MV-4-11 (cell line): ENCODE results near the gene IDH3B.

ENCODE experiments used
- DNase-seq: peaks from one replicate; lab custom pipeline; 2025; lab: John Stamatoyannopoulos, UW

Gene IDH3B

GRCh38 chr20:2656471-2657117 is 7.4 kb downstream of the IDH3B start:
- no peak for DNase-seq

GRCh38 chr20:2655331-2656116 is 8.5 kb downstream of the IDH3B start:
- no peak for DNase-seq

- DNase-seq, result no peak
Measured at GRCh38 chr20:2654831-2655230, 9.2 kb downstream of the IDH3B start.

- no peak for DNase-seq
Measured at GRCh38 chr20:2654384-2654822, 9.6 kb downstream of the IDH3B start.

GRCh38 chr20:2653556-2654383 is 10.2 kb downstream of the IDH3B start:
- no peak for DNase-seq

GRCh38 chr20:2652724-2653555 is 11.1 kb downstream of the IDH3B start:
- DNase-seq, result no peak

- DNase-seq, result peak; percentile 84
Measured at GRCh38 chr20:2651772-2652723, 12.0 kb downstream of the IDH3B start, which contains the start of gene NOP56. Gene NOP56, plus strand, starts transcription at chr20:2652632. Its CDS starts 29 bp downstream, at chr20:2652661.

- DNase-seq, result no peak
Measured at GRCh38 chr20:2643708-2644107, 20.3 kb downstream of the IDH3B start.

GRCh38 chr20:2640899-2641298 is 23.1 kb downstream of the IDH3B start:
- DNase-seq, result peak; percentile 11

GRCh38 chr20:2640260-2640659 is 23.8 kb downstream of the IDH3B start:
- no peak for DNase-seq

- DNase-seq, result no peak
Measured at GRCh38 chr20:2637246-2637645, 26.8 kb downstream of the IDH3B start.

- no peak for DNase-seq
Measured at GRCh38 chr20:2633381-2633780, 30.6 kb downstream of the IDH3B start.

GRCh38 chr20:2631228-2631627 is 32.8 kb downstream of the IDH3B start:
- DNase-seq, result no peak

GRCh38 chr20:2626853-2627541 is 37.0 kb downstream of the IDH3B start:
- DNase-seq, result no peak

GRCh38 chr20:2625062-2625461 is 39.0 kb downstream of the IDH3B start:
- no peak for DNase-seq

- no peak for DNase-seq
Measured at GRCh38 chr20:2624190-2624589, 39.8 kb downstream of the IDH3B start.

GRCh38 chr20:2619961-2620595 is 43.9 kb downstream of the IDH3B start:
- DNase-seq, result no peak

GRCh38 chr20:2619337-2619736 is 44.7 kb downstream of the IDH3B start:
- DNase-seq, result no peak

- no peak for DNase-seq
Measured at GRCh38 chr20:2618815-2619214, 45.2 kb downstream of the IDH3B start.
